ENCODE measurements around the gene NRBP1.
A peak's percentile ranks its signal among the peaks of the same experiment; 100 is the strongest.
"Not testable (repeated sequence)": the region's sequence is repeated elsewhere in the genome, so short reads cannot be mapped to it uniquely, and the experiment has no call there.

NRBP1 gene

DNA sequence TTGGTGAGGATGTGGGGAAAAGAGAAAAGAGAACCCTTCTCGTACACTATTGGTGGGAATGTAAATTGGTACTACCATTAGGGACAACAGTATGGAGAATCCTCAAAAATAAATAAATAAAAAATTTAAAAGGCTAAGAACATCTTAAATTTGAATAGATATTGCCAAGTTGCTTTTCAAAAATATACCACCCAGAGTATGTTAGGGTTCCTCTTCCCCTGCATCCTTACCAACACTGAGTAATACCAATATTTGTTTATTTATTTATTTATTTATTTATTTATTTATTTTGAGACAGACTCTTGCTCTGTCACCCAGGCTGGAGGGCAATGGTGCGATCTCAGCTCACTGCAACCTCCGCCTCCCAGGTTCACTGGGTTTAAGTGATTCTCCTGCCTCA is 5.5 kb upstream of the NRBP1 start:
- DNase-seq: no peak

DNA sequence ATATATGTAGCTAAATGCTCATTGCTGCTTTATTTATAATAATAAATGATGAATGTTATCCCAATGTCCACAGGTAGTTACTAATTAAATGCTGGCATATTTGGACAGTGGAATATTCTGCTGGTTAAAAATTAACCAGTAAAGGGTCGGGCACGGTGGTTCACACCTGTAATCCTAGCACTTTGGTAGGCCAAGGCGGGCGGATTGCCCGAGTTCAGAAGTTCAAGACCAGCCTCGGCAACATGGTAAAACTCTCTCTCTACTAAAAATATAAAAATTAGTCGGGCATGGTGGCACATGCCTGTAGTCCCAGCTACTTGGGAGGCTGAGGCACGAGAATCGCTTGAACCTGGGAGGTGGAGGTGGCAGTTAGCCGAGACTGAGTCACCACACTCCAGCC is 3.4 kb upstream of the NRBP1 start:
- not testable (repeated sequence) for DNase-seq

DNA sequence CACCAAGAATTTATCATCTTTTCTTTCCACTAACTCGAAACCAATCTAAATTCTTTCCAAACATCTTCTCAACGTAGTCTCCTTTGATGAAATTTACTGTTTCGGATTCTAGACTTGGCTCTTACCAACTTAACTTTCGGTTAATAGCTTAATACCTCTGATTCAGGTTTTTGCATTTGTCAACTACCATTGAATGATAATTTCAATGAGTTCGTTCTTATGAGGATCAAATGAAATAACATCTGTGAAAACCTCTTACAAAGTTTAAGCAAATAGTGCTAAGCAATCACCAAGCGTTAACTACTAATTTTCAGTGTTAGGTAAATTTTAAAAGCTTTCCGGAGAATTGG is 593 bp upstream of the NRBP1 start:
- no peak for DNase-seq

DNA sequence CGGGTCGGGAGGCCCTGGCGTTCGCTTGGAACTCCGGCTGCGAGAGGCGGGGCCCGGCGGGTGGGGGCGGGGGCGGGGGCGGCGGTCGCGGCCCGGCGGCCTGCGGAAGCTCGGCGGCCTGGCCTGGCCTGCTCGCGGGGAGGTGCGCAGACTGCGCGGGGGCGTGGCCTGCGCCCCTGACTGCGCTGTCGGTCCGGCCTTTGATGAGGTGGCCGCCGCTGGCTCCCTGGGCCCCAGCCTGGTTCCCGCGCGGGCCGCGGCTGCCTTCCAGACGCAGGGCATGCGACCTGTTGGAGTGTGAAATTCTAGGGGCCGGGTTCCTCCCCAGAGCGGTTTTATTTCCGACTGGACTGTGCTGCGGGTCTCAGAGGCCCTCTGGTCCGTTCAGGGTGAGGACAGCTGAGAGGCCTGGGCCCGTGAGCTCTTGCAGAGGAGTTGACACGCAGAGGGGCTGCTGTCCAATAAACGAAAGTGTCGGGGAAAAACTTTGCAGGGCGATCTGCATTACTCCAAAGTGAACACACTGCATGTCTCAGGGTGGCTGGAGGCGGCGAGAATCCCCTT is 629 bp downstream of the NRBP1 start:
- DNase-seq: peak; percentile 70

DNA sequence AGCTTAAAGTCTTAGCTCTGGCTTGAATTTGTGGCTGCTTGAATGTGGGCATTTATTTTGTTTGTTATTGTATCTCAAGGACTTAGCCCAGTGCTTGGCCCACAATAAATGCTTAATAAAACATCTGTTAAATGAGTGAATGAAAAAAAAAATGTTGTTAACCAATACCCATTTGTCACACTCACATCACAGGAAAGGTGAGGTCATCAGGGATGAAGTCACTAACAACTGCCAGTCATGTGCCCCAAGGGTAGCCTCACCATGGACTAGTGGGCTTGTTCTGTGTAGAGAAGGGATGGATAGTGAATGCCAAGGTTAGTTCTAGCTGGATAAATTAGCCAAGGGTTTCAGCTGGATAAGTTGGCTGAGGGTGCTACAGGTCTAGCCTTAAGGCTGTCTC is 3.0 kb downstream of the NRBP1 start:
- DNase-seq: peak; percentile 46

DNA sequence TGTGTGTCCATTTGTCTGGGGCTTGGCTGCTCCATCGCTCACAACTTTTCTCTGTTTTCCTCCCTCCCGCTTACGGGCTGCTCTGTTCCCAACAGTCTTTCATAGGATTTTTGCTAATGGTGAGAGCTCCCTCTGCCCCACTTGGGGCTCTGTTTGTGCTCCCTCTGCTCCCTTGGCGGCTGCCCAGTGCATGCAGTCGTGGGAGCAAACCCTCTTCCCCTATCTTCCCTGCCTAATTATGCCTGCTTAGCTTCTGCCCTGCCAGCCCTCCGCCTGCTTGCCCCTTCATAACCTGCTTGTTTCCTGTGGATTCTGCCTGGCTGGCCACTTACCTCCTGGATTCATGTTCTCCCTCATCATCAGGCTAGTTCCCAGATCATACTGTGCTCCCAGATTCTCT is 7.2 kb downstream of the NRBP1 start:
- DNase-seq: no peak

DNA sequence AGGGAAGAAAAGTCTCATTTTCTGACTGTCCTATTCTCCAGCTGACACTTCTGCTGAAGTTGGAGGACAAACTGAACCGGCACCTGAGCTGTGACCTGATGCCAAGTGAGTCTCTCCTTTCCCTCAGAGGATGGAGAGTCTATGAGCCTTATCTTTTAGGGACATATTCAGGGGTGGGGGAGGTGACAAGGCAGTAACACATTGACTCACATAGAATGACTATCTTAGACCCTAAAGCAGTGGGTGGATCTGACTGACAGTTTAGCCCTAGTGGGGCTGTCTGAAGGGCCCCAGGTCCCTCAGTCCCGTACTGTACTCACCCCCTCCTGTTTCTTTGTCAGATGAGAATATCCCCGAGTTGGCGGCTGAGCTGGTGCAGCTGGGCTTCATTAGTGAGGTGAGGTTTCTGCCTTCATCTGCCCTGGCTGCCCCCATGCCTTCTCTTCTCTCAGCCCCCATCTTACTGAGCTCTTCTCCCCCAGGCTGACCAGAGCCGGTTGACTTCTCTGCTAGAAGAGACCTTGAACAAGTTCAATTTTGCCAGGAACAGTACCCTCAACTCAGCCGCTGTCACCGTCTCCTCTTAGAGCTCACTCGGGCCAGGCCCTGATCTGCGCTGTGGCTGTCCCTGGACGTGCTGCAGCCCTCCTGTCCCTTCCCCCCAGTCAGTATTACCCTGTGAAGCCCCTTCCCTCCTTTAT is 12.9 kb downstream of the NRBP1 start:
- no peak for DNase-seq

DNA sequence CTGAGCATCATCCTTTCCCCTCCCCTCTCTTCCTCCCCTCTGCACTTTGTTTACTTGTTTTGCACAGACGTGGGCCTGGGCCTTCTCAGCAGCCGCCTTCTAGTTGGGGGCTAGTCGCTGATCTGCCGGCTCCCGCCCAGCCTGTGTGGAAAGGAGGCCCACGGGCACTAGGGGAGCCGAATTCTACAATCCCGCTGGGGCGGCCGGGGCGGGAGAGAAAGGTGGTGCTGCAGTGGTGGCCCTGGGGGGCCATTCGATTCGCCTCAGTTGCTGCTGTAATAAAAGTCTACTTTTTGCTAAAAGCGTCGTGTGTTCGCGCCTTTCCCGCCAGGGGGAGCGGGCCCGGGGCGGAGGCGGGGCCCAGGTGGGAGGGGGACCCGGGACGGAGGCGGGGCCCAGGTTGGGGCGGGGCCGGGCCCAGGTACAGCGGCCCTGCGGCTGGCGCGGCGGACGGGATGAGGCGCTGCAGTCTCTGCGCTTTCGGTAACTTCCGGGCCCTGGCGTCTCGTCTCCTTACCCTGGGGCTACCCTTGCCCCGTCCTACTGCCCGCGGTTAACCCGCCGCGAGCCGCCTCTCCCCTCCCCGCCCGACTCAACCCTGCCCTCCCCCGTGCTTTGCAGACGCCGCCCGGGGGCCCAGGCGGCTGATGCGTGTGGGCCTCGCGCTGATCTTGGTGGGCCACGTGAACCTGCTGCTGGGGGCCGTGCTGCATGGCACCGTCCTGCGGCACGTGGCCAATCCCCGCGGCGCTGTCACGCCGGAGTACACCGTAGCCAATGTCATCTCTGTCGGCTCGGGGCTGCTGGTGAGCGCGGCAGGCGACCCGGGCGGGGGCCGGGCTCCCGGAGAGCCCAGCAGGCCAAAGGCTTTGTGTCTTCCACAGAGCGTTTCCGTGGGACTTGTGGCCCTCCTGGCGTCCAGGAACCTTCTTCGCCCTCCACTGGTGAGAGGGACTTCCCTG is 13.8 kb downstream of the NRBP1 start, which contains the start of gene KRTCAP3:
TSS of gene KRTCAP3 (plus strand) at position 424 of the 962 bp plus-strand sequence. CDS start at position 456, 32 bp downstream.
- DNase-seq: peak; percentile 41

DNA sequence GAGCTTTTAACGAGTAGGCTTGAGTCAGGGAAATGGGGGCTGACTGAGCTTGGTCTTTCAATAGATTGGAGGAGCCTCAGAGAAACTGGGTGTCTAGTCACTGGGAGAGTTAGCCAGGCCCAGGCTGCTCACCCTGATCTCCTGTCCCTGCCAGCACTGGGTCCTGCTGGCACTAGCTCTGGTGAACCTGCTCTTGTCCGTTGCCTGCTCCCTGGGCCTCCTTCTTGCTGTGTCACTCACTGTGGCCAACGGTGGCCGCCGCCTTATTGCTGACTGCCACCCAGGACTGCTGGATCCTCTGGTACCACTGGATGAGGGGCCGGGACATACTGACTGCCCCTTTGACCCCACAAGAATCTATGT is 14.5 kb downstream of the NRBP1 start:
- no peak for DNase-seq

DNA sequence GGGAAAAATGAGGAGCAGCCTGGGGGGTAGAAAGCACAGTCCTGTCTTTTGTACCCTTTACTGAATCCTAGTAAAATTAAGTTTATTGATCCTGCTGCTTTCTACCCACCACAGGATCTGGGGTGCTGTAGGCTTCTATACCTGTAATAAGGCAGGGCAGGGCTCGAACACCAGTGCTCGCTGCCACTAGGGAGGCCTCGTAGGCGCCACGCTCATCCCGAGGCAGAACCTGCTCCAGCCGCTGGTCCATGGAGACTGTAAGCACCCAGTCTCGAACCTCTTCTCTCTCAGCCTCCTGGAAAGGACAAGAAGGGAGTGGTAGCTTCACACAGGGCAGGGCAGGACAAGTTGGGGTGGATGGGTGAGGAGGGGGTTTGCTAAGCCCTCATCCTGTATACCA is 16.7 kb downstream of the NRBP1 start:
- no peak for DNase-seq

DNA sequence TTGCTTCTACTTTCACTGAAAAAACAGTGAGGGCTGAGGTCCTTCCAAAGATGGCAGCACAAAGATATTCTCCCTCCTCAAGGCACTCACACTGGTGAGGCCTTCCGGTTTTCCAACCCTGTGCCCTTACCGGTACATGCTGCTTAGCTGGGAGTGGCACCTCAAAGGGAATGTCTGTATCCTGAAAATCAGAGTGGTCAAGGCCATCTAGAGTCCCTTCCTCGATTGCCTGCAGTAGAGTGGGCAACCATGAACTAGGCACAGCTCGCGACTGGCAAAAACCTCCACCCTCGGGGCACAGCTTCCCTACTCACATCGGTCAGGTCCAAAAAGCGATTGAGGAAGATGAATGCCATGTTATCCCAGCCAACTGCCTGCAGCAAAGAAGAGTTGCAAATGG is 17.2 kb downstream of the NRBP1 start:
- no peak for DNase-seq

DNA sequence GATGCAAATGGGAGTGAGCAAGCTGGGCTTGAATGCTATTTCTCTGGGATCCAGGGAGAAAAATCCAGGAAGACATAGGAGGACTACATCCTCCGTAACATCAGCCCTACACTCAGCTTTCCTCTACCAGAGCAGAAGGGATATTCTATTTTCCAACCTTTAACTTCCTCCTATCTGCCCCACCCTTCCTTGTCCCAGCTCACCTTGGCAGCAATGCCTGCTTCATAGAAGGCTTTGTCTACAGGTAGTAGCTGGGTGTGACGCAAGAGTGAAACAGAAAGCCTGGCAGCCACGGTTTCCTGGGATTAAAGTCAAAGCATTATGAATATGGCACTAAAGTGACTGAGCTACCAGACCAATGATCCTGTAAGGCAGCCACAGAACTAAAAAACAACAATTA is 17.6 kb downstream of the NRBP1 start:
- no peak for DNase-seq

DNA sequence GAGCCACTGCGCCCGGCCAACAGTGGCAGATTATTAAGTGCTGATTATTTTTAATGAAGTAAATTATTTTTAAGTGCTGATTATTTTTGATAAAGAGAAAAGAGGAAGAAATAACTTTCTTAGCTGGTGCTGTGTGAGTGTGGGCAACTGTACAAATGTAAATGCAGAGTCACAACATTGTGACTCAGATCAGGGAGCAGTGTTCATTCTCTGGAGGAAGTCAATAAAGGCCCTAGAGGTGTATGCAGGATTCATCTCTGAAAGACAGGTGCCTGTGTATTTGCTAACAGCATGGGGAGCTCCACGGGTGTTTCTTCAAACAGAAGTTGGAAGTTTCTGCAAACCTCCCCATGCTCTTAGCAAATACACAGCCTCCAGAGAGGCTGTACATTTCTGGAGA is 19.9 kb downstream of the NRBP1 start:
- no peak for DNase-seq

DNA sequence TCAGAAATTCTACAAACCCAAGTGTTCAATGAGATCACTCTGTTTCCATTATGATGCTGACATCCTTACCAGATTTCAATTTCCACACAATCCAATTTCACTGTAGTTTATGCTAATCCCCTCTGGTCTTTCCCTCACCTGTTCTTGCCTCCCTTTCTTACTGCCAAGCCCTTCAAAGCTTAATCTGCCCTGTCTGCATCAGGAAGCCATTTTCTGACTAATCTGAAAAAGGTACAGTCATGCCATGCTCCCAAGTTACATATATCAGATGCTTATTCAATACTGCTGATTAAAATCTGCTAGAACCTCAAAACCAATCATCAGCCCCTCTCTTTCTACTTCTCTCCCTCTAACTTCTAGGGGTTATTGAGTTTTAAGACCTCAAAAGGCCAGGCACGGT is 22.7 kb downstream of the NRBP1 start:
- no peak for DNase-seq

DNA sequence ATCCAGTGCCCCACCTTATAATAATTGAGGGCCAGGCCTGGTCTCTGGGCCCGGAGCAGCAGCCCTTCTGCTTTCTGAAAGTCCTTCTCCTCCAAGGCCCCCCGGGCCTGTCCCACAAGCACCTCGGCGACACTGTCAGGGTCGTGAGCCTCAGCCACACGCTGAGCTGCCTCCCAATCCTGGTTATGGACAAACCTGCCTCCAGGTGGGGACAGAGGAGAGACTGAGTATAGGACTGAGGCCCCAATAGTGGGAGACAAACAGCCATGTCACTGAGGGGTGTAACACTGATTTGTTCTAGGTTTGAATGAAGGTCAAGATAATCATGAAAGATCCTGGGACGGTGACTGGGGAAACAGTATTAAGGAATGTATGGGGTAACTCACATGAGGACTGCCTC is 25.5 kb downstream of the NRBP1 start:
- no peak for DNase-seq

DNA sequence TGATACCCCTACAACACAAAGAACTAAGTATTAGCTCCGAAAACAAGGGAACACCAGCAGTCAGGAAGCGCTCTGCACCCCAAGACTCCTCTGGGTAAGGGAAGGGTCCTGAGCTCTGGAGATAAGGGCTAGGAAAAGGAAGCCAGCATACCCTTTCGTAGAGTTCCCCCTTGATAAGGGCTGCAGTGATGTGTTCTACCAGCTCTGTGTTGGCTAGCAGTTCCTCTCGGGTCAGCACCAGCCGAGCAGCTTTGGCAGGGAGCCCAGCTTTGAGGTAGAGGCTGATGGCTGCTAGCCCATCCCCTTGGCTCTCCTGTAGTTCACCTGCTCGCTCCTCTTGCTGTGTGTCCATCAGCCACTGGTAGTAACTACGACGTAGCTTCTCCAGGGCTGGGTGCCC is 32.7 kb downstream of the NRBP1 start:
- no peak for DNase-seq

DNA sequence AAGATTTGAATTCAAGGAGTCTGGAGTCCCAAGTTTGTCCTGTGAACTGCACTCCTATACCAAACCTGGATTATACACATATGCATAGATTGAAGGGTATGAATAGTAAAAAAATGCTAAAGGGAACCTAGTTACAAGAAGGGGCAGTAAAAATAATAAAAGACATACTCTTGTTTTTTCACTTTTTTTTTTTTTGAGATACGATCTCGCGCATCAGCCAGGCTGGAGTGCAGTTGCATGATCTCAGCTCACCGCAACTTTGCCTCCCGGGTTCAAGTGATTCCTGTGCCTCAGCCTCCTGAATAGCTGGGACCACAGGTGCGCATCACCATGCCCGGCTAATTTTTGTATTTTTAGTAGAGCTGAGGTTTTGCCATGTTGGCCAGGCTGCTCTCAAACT is 36.0 kb downstream of the NRBP1 start:
- no peak for DNase-seq

DNA sequence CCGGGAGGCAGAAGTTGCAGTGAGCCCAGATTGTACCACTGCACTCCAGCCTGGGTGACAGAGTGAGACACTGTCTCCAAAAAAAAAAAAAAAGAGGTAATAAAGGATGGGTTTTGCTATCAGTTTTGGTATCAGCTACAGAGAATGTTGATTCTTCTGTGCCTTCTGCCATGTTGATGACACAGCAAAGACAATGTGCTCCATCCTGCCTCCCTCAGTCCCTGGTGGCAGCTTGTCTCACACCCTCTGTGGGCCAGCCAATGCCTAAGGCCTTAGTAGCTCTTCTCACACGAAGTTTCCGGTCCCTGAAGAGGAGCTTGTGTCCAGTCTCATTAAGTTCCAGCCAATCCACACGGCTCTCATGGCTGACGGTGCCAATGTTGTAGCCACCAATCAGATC is 43.5 kb downstream of the NRBP1 start:
- no peak for DNase-seq

DNA sequence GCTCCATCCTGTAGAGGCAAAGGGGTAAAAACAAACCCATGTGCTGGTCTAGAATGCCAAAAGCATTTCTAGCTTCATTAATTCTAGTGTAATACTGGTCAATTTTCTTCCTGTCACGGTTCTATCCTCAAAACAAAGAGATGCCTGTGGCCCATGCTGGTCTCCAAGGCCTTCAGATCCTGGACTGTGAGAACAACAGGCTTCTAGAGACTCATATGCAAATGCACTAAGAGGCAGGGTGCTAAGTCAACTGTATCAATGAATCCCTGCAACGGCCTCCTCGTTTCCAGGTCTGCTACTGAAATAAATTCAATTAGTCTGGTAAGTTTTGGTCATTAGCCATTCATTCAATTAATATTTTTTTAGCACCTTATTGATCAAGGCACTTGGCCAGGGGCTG is 57.1 kb downstream of the NRBP1 start:
- no peak for DNase-seq

DNA sequence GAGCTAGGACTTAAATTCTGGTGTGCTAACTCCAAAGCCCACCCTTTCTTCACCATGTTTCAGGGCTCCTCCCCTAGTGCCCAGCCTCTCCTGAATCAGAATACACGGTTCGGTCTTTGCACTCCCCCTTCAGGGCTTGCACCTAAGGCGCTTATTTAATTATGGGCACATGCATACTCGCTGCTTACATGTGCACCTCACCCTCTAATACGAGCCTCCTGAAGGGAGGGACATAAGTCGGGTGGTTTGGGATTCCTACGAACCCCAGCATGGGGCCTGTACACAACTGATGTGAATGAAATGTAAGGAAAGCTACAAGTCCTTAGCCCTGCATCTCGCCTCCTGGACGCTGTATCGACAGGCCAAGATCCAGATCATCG is 60.7 kb downstream of the NRBP1 start:
- DNase-seq: no peak

DNA sequence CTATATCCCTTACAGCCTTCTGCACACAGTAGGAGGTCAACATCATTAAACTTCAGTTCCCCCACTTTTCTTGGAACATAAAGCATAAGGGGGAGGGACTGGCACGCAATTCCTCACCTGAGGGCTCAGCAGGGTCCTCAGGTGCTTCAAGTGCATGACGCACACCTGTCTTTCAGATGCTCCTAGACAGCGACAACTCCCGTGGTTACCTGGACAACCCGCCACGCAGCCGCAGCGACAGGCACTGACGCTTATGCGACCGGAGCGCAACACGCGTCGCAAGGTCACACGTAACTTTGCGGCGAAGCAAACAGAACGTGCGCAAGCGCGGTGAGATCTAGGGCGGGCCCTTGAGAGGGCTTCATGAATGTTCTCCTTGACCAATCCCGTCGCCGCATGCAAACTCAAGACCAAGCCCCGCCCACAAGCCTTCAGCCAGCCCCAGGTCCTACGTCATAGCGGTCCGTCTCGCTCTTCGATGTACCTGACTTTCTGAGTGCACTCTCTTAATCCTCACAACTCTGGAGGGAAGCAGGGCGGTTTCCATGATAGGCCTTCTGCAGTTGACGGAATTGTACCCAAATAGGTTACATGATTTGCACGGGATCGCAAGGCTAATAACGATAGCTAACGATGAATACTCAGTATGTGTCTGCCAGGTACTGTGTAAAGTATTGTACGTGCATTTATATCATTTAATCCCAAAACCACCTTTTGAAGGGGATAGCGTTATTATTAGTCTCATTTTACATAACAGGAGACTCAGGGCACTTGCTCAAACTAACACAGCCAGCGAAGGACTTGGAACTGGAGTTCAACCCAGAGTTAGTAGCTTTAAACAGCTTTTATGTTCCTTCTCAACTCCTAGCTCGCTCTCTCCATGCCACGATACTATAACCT is 61.3 kb downstream of the NRBP1 start, which contains the start of gene IFT172:
TSS of gene IFT172 (minus strand) at position 246 of the 900 bp plus-strand sequence. CDS start at position 156, 90 bp downstream.
- DNase-seq: peak; percentile 99
